RPMI7951 (cell line): Measurements from ENCODE around the gene LTB. TPM values are rescaled to one million over a fixed set of nuclear protein-coding genes. Genes with fewer than 3 reads are reported as not detected.

Source experiments
- DNase-seq: peaks from one replicate; pipeline ENCODE4 v3.0.0-alpha.2; 2012; ENCODE audit warnings: low read depth
- total RNA-seq: library from RNA; depleted of rRNA; stranded (reverse); fragments of >200 nt; shearing (Covaris generic); gene quantifications from 2 replicates; pipeline ENCODE4 v1.2.3, GENCODE V29; 2014

The LTB gene
- total RNA-seq, 1 experiment from 2014 or later, result not detected

DNA sequence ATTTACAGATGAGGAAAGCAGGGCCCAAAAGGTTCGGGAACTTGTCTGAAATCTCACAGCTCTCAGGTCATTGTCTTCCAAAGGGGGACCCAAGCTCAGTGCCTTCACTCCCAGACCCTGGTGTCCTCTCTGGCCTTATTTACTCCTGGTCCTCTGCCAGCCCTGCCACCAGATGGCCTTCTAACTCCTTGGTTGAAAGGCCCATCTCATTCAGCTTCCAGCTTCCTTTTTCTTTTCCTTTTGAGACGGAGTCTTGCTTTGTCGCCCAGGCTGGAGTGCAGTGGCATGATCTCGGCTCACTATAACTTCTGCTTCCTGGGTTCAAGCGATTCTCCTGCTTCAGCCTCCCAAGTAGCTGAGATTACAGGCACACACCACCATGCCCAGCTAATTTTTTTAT, 30.9 kb downstream of the LTB start:
- DNase-seq, result peak; percentile 73

DNA sequence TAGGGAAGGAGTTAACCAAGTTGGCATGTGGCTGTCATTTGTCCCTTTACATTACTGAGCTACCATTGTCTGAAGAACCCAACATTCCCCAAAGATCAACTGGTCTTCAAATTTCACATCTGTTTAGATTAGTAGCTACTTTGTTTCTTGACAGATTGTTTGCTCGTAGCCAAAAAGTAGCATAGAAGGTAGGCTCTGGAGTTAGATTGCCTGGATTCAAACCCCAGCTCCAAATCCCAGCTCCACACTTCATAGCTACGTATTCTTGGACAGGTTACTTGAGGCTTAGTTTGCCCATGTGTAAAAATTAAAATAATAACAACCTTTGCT, 33.7 kb downstream of the LTB start:
- DNase-seq, result no peak

DNA sequence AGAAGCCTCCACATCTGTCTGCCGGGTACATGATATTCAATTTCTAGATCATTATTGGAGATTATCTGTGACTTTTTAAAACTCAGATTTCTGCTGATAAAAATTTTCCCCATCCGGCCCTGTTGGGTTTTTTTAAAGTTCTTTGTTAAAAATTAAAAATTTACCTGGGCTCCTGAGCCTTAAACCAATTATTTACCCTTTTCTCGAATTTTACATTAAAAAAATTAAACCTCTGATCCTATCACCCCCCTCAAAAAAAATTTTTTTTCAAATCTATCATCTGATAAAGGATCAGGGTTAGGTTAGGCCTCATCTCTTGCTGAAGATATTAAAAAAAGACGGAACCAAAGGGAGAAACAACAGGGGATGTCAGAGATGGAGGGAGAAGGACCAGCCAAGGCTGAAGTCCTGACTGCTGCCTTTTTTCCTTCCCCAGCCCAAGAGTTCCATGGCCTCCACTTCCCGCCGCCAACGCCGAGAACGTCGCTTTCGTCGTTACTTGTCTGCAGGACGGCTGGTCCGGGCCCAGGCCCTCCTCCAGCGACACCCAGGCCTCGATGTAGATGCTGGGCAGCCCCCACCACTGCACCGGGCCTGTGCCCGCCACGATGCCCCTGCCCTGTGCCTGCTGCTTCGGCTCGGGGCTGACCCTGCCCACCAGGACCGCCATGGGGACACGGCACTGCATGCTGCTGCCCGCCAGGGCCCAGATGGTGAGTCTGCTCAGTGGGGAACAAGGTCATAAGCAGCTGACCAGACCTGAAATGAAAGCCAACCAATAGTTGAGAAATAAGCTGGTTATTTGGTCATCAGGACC, 34.3 kb downstream of the LTB start:
- peak; percentile 64 for DNase-seq

DNA sequence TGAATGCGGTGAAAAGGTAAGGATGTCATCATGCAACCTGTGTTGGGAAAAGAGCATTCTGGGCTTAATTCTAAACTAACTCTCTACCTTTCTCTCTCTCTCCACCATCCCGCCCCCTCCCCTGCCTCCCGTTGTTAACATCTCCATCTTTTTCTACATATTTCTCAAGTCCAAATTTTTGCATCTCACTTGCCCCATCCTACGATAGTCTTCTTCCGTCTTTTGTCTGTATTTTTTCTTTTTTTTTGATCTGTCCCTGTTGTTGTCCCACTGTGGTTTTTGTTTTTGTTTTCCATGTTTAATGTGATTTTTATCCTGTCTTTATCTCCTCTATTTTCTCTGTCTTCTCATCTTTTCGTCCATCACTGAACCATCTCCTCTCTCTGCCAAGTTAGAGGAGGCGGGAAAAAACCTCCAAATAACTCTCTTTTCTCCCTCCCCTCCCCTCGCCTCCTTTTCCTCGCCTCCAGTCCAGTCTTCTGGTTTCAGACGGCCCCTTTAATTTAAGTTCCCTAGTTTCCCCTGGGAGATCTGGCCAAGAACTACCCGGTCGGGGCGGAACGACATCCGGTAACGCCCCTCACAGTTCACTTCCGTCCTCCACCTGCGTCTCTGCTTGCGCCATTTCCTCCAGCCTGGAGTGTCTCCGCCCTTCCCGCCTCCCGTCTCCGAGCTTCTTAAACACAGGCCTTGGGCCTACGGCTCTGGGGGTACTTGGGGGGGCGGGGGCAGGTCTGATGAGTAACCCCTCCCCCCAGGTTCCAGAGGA, 35.1 kb downstream of the LTB start, which contains the start of gene NFKBIL1:
TSS of gene NFKBIL1 (plus strand) at position 651 of the 769 bp plus-strand sequence. CDS start at position 738, 87 bp downstream.
- peak; percentile 98 for DNase-seq

DNA sequence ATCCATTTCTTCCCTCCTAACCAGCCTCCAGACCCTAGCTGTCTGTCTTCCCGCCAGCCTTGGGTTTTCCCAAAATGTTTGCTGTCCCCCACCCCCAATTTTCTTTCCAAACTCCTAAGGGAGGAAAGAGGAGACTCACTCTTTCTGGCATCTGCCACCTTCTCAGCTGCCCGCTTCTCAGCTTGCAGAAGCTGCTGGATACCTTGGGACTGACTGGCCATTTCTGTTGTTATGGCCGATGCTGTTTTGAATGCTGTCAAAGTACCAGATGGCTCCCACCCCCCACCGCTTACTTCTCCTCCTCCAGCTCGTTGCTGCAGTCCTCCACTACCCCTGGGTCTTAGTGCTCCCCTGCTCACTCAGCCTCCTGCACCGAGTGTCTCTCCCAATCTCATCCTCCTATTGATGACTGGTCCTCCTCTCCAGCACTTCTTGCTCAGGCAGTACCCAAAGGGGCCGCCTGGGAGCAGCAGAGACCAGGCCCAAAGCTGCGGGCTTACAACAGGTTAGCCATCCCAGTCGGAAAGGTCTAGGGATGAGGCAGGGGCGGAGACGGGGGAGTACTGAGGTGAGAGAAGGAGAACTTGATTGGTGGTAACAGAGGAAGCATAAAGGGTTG, 35.8 kb downstream of the LTB start, which contains the start of gene ATP6V1G2:
TSS of gene ATP6V1G2 (minus strand) at position 270 of the 619 bp plus-strand sequence. CDS start at position 221, 49 bp downstream.
- DNase-seq, result peak; percentile 88

DNA sequence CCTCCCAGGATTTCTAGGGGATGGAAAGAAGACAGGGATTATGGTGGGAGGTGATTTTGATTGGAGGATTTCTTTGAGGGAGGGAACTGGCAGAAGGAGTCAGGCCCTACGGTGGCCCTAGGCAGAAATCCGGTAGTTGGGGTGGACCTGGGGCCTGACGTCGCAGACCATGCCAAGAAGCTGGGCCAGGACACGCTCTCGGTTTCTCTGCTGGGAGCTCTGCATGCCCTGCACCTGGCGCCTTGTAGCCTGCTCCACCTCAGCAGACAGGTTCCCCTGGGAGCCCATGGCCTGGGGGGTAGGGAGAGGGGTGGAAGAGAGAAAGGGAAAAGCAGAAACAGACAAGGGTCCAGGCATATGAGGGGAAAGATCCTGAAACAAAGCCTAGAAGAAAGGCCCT, 36.9 kb downstream of the LTB start:
- no peak for DNase-seq

DNA sequence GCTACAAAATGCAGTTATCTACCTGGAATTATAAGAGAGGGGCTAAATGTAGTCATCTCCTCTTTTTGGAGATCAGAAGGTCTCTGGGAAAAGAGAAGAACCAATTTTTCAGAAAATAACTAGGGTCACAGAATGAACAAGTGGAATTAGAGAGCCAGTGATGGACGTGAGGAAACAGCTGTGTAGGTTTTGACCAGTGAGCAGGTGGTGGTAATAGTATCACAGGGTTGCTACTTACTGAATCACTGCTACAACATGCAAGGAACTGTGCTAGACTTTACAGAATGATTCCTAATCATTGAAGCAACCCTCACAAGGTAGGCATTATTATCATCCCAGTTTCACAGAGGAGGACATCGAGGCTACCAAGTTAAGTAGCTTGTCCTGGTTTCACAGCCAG, 37.5 kb downstream of the LTB start:
- DNase-seq, result no peak

DNA sequence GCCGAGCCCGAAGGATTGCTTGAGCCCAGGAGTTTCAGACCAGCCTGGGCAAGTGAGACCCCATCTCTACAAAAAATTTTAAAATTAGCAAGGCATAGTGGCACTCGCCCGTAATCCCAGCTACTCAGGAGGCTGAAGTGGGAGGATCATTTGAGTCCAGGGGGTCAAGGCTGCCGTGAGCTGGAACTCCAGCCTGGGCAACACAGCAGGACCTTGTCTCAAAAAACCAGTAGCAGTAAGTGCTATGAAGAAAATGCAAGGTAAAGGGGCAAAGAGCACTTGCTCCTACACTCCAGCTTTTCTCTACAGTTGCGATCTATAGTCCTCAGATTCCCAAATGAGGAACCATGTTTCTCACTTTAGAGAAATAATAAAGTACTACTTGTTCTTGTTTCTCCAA, 38.6 kb downstream of the LTB start:
- DNase-seq, result no peak

DNA sequence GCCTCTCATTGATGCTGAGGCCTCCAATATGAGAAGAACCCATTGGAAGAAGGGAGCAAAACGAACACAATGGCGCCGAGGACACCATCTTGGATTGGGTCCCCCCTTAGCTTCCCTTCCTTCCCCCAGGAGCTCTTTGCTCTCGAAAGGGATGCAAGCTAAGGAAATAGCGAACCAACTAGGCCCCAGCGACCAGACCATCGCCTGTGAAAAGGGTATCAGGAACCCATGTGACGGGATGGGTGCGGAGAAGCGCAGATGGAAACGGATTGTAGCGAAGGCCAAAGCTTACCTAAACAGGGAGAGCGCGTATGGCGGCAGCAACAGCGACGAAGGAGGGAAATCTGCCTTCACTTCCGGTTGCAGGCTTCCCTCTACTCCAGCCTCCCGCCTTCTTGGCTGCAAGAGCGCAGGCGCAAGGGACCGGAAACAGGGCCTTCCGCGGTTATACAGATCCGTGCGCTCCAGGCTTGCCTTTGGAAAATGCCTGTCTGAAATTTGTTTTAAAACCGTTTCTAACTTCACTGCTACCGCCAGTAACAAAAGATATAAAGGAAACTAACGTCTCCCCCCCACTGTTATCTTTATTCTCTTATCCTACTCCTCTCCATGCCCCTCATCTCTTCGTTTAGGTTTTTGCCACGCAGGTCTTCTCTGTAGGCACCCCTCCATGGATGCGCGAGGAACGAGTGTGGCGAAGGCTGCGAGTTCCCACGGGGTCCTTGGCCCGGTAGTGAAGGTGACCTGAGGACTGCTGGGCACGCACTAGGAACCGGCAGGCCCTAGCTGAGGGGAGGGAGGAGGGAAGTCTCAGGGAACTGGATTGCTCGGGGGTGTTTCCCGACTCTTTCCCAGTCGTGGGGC, 40.3 kb downstream of the LTB start, which contains the start of gene DDX39B:
TSS of gene DDX39B (minus strand) at position 346 of the 864 bp plus-strand sequence. CDS start 1,471 bp downstream, outside the sequence.
- peak; percentile 97 for DNase-seq

DNA sequence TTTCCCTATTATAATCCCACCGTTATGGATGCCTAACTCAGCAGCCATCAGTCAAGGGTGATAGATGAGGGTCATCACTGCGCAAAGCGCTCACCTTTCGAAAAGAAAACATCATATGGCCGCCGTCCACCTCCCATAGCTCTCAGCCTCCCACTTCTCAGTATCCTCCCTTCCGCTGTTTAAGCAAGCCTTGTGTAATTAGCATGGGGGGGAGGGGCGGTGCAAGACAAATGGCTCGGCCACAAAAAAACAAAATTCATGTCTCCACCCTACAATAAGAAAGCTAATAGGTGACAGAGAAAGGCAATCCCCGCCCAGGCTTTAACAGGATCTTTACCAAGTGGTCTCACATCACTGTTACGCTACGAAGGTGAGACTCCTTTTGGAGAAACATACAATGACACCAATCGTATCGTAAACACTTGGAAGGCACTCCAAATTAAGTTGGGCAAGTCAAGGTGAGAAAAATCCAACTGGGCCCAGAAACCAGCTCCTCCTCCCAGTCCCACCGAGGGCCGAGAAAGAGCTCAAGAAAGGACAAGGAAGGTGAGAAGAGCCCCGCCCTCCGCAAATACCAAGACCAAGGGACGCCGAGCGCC, 41.1 kb downstream of the LTB start:
- peak; percentile 60 for DNase-seq

DNA sequence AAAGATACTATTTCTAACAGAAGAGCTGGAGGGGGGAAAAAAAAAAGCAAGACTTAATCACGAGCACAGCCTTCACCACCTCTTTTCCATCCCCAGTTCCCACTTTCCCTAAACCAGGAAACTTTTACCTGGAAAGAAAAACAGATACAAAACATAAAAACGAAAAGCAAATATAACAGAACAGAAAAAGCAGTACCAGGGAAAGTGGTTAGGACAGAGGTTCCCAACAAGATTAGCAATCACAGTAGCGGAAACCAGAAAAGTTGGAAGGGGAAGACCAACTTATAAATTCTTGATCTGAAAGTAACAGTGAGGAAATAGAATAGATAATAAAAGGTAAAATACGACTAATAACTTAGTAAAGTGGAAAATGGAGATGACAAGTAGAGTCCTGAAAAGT, 41.6 kb downstream of the LTB start:
- DNase-seq, result no peak

DNA sequence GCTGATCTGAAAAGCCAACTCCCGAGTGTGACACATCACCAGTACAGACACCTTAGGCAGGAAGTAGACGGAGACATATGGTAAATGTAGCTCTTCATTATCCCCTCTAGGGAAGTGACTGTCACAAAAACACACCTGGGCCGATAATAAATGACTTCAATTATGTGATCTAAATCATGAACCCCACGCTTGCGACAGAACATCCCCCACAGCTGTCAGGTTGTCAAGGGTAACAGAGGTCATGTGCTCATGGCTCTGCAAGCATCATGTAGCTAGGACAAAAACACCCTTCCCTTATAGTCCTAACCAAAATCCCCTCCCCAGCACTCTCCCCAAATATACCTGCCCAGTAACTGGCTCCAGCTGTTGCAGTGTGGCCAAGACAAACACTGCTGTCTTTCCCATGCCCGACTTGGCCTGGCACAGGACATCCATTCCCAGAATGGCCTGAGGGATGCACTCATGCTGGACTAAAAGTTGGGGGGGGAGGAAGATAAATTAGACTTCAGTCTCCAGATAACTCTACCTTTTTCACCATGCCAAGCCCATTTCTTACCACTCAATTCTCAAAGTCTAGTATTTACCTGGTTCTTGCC, 43.3 kb downstream of the LTB start:
- no peak for DNase-seq

DNA sequence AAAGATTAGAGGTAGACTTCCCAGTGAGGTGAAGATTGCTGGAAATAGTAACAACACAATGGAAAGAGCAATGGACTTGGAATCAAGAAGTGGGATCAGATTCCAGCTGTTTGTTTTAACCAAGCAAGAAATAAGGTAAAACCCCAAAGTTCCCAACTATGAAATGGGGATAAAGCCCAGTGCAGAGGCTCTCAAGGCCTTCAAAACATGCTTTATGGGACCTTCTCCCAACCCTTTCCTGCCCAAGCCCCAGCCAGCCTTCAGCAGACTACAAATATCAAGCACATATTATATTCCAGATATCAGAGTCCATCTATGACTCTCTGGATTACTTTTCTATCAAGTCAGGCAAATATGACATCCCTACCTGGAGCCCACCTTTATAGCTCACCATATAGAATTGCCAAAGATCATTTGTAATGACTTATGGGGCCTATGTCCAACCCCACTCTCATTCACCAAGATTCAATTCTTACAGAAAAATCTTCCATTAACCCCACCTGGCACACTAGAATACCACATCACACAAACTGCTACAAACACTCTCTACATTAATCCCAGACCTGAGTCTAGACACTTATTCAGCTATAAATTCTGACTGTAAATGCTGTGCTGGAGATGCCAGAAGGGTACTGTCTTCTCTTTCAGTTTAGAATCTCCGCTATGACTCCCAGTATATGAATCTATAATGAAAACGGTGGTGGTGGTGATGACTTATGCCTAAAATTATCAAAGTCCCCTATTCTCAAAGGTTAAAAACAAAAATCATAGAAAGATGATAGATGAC, 46.5 kb downstream of the LTB start:
- no peak for DNase-seq

DNA sequence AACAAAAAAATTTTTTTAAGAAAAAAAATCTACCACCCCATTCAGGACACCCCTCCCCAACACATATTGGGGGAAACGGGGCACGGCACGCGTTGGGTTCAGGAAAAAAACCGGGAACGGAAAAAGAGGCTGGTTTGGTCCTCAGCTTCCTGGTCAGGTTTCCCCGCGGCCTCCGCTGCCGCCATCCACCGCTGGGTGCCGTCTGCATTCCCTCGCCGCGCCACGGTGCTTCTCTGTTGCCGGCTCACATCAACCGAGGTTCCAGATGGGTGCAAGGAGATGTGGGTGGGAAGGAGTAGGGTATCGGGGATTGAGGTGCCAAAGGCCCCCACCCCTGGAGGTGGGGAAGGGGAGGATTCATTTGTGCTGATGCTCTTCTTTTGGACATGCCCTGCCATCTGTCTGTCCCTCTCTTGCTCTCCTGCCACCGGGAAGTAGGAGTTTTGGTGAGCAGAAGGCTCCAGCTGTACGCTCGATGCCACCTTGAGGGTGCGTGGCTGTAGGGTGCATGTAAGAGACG, 47.6 kb downstream of the LTB start:
- no peak for DNase-seq

DNA sequence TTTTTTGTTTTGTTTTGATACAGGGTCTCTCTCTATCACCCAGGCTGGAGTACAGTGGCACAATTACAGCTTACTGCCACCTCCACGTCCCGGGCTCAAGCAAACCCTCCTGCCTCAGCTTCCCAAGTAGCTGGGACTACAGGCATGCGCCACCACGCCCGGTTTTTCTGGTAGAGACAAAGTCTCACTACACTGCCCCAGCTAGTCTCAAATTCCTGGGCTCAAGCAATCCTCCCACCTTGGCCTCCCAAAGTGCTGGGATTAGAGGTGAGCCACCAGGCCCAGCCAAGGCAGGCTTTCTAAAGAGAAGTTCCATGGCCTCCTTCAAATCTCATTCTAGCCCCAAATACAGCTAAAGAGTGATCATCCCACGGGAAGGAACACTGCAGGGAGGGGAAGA, 48.2 kb downstream of the LTB start:
- DNase-seq, result no peak

DNA sequence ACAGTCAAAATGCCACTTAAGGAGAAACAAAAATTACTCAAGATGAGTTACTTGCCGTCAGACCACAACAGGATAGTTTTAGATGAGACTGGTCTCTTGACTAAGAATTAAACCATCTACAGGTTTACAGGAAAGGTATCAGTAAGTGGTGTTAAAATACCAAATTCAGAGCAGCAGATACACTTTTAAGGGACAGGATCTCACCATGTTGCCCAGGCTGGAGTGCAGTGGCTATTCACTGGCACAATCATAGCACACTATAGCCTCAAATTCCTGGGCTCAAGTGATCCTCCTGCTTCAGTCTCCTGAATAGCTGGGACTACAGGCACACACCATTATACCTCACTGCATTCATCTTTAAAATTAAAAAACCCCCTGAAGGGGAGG, 48.8 kb downstream of the LTB start:
- DNase-seq, result no peak

DNA sequence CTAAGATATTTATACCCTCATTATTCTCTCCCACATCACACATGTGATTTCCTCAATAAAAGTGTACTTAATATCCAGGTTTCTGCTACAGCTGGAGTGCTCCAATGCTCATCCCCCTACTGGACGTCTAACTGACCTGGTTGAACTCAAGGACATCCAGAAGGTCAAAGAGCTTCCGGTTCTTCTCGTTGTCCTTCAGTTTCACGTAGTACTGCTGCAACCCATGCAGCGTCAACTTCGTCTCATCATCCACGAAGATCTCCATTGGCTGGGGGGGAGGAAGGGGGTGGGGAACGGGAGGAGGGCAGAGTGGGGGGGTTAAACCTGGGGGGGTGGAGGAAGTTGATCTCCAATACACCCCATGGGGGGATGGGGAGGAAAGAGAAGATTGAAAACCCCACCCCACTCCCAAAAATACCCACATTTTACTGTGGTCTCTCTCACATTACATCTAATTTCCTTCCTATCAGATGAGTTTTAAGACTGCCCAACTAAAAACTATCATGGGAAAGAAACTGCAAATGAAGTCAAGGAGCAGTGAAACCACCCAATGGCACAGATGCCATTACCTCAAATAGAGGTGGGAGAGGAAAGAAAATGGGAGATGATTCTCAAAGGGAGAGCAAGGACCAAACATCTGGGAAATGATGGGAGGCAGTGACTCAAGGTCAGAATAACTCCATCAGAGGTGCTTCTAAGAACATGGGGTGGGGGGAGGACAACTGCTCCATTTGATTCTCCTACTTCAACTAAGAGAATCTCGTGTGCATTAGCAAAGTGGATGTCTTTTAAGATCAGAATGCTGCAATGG, 49.4 kb downstream of the LTB start:
- no peak for DNase-seq

DNA sequence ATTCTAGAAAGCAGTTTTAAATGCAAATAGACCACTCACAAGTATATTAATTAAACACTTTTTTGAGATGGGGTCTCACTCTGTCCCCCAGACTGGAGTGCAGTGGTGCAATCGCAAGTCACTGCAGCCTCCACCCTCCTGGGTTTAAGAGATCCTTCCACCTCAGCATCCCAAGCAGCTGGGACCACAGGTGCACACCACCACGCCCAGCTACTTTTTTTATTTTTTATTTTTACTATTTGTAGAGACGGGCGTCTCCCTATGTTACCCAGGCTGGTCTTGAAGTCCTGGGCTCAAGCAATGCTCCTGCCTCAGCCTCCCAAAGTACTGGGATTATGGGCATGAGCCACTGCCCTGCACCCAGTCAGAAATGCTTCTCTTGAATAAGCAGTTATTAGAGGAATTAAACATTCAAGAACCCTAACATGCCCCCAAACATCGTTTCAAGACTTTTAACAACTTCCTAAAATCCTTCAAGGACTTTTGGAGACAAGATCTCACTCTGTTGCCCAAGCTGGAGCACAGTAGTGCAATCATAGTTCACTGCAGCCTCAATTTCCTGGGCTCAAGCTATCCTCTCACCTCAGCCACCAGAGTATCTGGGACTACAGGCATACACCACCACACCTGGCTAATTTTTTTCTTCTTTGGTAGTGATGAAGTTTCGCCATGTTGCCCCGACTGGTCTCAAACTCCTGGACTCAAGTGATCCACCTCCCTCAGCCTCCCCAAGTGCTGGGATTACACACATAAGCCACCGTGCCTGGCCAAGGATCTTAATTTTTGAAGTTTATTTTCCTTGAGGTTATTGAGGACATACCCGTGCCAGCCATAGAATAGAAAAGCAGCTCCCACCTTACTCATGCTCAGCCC, 50.2 kb downstream of the LTB start:
- no peak for DNase-seq
